T47D (cell line): ENCODE measurements around the gene CDH13.

ENCODE experiments used
- DNase-seq, 2 experiments: peaks; one replicate each; pipeline versions ENCODE4 v3.0.0 to v3.0.0-alpha.2; 2011 to 2012; ENCODE audit warnings: low read depth in 1 of 2, low spot score in 1 of 2
- JUND ChIP-seq: IDR thresholded peaks from 2 replicates; pipeline ENCODE4 v1.6.1; 2012; ENCODE audit warnings: low read depth
- in situ Hi-C: cut with HindIII; loops from 2 replicates; pipeline ENCODE4 v1.10.0; 2016; ENCODE audit warnings: low sequenced_read_pairs, low pct_unique_long_range_greater_than_20kb

CDH13 gene

DNA sequence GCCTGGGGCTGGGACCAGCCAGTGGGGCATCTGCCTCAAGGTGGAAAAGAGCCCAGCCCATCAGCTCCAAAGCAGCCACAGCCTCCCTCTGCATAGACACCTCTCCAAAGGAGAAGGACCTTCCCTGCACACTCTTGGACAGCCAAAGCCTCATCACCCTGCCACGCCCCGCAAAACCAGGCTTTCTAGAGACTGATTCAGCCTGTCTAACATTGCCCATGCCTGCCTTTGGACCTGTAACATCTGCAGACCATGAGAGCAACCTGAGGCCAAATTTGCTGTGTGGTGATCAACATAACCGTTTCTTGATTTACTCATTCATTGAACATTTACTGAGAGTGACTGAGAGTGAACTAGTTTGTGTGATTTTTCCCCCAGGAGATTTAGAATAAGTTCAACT is 961.3 kb downstream of the CDH13 start:
- in situ Hi-C loops: no loop called here
- TF ChIP-seq JUND: no peak
- DNase-seq: no peak

DNA sequence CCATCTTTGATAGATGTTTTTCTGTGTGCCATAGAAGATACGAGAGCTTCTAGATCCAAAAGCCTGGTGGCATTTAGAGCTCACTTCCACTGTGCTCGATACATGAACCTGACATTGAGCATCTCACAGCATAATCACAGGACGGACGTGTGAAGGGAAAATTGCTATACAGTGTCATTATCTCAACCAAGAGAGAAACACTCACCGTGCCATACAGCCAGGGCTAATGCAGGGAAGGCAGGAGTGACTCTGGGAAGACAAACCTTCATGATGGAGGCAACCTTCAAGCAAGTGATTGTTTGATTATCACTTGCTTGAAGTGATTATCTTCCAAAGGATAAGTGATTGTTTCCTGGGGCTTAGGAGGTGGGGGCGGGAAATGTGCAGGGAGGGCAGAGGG is 962.8 kb downstream of the CDH13 start:
- TF ChIP-seq JUND: no peak
- DNase-seq: no peak
- in situ Hi-C loops: no loop called here

DNA sequence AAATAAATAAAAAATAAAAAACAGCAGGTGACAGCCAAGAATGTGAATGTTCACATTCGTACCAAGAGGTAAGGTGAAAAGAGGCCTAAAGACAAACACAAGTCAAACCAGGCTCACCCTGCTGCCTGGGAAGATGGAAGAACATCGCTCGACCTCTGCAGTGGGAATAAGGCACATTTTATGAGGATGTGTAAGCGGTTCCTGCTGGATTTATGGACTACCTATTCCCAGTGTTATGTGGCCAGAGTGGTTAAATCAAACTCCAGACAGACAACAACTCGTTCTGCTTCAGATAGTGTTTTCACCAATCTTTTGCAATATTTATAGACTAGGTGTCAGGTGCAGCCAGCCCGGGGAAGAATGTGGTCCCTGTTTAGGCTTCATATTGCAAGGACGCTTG is 966.0 kb downstream of the CDH13 start:
- no peak for DNase-seq
- in situ Hi-C loops: no loop called here
- no peak for TF ChIP-seq JUND

DNA sequence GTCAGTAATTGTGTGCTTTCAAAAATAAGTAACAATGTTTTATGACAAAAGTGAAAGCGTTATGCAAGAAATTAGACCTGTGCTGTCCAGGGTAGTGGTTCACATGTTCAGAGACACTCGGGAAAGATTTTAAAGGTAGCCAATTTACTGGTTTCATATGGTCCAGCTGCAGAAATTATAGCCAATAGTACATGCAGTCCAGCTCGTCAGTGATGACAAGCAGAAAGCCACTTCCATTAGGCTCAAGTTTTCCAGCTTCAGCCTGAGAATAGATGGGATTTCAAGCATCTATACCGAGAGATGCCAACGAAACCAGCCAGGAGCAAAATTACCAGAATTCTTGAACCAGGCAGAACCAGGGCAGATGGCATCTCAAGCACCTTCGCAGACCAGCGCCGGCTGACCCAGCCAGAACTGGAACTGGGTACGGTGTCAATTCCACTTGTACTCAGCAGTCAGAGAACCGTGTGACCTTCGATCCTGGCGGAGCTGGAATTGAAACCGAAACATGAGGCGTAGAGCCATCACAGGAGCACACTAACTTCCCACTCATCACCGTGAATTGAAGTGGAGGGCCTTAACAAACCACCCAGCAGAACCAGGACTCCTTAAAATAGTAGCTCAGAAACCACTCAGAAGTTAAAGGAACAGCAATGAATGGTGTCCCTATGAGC is 973.2 kb downstream of the CDH13 start:
- in situ Hi-C loops: no loop called here
- TF ChIP-seq JUND: no peak
- no peak for DNase-seq

DNA sequence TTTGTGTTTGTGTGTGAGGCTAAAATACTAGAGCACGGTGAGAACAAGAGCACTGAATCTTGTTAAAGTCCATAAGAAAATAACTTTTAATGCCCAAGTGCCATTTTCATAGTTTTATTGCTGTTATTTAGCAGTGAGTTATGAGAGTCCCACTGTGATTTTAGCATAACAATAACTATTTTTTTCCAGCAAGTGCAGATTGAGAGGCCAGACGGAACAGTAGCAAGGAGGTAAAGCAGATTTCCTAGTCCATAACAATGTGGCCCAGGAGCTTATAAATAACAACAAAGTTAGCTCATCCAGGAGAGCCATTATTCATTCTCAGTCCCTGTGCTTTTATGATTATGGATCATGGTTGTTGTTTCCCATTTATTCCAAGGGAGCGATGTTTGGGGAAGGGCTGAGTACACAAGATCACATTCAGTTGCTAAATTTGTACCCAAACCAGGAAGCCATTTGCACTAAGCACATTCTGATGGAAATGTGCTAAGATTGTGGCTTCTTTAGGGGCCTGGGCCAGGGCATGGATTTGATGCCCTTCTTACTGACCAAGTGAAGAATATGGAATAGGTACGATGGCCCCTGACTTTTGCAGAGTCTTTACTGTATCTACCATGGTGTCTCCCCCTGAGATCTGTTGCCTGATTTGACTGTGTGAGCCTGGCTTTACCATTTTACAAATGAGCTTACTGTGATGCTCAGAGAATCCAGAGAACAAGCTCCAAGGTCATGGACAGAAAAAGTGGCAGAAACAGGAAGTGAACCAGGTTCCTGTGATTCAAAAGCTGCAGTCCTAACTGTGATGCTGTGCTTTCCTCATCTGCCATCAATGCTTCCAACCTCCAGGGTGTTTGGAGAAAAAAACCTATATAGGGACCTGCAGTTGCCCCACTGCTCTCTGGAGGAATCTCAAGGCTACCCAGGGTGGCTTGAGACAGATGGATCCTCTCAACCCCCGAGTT is 976.3 kb downstream of the CDH13 start:
- in situ Hi-C loops: no loop called here
- DNase-seq: no peak
- TF ChIP-seq JUND: no peak

DNA sequence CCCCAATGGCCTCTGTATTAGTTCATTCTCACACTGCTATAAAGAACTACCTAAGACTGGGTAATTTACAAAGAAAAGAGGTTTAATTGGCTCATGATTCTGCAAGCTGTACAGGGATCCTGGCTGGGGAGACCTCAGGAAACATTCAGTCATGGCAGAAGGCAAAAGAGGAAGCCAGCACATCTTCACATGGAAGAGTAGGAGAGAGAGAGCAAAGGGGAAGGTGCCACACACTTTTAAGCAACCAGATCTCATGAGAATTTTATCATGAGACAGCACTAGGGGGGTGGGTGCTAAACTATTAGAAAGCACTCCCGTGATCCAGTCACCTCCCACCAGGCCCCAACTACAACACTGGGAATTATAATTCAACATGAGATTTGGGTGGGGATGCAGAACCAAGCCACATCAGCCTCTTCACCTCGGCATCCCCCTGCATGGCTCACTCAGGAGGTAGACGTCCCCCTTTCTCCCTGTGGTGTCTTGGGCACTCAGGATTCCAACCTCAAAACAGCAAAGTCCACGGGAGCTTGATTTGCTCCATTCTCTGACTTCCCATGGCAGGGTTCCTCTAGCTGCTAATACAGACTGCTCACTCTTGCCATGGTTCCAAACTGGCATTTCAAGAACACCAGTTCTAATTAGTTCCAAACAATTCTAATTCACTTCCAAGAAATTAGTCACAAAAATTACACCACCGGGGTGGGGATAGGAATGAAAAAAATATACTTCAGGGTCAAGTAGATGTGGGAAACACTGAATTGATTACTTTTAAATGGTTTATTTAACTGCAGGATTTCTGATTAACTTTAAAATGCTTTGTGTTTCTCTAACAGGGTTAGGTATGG is 977.2 kb downstream of the CDH13 start:
- in situ Hi-C loops: no loop called here
- no peak for TF ChIP-seq JUND
- no peak for DNase-seq

DNA sequence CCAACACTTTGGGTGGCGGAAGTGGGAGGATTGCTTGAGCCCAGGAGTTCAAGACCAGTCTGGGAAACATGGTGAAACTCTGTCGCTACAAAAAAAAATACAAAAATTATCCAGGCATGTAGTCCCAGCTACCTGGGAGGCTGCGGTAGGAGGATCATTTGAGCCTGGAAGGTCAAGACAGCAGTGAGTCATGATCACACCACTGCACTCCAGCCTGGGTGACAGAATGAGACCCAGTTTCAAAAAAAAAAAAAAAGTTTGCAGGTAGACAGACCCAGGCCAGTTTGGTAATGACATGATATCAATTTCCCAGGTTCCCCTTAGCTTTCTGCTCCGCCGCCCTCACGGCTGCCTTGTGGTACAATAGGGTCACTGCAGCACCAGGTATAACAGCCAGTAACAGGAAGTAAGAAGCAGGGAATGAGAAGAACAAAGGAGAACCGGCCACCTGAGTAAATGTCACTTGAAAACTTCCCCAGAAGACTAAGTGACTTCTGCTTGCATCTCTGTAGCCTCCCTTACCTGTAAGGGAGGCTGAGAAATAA is 979.8 kb downstream of the CDH13 start:
- peak in 1 of 2 experiments; percentile 49 for DNase-seq
- no peak for TF ChIP-seq JUND
- in situ Hi-C loops: no loop called here

DNA sequence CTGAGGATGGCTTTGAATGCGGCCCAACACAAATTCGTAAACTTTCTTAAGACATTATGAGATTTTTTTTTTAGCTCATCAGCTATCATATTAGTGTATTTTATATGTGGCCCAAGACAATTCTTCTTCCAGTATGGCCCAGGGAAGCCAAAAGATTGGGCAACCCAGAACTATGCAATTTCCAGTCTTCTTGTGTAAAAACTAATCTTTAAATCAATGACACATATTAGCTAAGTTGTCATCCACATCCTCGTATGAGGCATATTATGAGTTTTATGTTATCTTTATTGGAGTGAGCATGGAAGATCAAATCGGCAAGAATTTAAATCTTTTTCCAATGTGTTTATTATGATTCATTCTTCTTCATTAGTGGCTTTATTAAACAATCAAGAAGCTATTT is 982.4 kb downstream of the CDH13 start:
- no peak for TF ChIP-seq JUND
- no peak for DNase-seq
- in situ Hi-C loops: no loop called here

DNA sequence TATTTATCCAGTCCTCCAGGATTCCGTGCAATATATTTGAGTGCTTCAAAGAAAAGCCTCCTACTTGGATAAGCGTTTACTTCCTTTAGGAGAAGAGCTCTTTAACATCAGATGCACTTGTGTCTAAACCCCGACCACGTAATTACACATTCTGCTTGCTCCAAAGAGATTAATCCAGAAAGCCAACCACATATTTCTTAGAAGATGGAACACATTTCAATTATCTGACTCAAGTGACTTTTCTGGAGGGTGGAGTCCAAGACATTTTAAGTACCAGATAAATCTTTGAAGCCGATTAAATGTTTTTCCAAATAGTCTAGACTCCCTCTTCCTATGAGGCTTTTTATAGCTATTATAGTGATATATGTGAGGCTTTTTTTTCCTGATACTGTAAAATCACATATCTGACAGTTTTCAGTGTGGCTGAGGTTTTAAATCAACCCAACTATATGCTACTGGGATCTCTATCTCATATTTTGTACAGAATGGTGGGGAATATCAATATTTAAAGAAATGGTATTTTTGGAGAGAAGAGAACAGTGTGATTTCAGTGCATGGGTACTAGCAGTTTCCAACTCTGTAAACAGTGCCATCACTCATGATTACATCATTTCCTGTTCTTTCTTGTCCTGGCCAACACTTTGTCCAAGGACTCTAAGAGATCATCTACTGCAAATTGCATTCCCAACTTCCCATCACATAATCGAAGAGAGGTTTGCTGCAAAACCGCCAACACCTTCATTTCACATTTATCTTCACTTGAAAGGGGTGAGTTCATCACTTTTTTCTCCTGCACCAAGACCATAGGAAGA is 988.6 kb downstream of the CDH13 start:
- in situ Hi-C loops: no loop called here
- no peak for TF ChIP-seq JUND
- DNase-seq: no peak

DNA sequence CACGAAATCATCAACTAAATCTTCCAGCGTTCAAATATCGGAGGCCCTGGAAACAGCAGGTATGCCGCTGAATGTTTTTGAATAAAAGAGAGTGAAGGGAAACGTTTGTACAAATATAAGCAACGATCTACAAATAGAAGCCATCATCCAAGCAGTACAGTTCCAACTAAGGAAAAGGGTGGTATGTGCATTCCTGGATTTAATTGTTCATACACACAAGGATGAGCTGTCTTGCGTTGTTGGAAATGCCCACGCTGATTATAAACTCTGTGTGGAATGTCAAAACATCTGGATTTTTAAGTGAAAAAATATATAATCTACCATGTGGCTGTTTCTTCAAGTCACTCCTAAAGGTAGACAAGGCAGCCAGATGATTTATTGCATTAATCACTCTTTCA is 989.2 kb downstream of the CDH13 start:
- in situ Hi-C loops: no loop called here
- DNase-seq: no peak
- no peak for TF ChIP-seq JUND

DNA sequence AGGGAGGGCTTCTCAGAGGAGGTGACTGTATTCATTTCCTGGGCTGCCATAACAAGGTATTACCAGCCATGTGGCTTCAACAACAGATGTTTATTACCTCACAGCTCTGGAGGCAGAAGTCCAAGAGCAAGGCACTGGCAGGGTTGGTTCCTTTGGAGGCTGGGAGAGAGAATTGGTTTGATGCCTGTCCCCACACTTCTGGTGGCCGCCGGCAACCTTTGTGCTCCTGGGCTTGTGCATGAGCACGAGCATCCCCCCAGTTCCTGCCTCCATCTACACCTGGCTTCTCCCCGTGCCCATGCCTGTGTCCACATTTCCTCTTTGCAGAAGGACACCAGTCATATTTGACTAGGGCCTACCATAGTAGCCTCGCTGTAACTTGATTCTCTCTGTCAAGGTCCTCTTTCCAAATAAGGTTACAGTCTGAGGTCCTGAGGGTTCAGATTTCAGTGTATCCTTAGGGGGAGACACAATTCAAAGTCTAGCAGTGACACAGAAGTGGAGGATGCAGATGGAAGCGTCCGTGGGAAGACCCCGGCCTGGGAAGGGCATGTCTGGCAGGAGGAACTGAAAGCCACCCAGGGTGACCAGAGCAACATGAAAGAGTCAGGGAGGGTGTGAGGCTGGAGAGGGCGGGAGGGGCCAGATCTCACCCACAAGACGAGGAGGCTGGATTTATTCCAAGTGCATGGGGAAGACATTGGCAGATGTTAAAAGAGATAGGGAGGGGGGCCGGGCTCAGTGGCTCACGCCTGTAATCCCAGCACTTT is 992.8 kb downstream of the CDH13 start:
- DNase-seq: no peak
- TF ChIP-seq JUND: no peak
- in situ Hi-C loops: no loop called here
